Endodermal cell (in vitro differentiated cells): ENCODE measurements around the gene RP2. TPM values are rescaled to one million over a fixed set of nuclear protein-coding genes. Genes with fewer than 3 reads are reported as not detected.

Source experiments
- DNase-seq: peaks from one replicate; pipeline ENCODE4 v3.0.0-alpha.2; 2017
- H3K27ac ChIP-seq: 2 replicates; pipeline ENCODE4 v1.5.1; 2013; ENCODE audit warnings: mild to moderate bottlenecking, low read depth, low read length, moderate library complexity
- H3K27me3 ChIP-seq: 2 replicates; pipeline ENCODE4 v1.6.1; 2013; ENCODE audit warnings: mild to moderate bottlenecking, low read length, moderate library complexity; ENCODE audit not compliant: insufficient read depth, control insufficient read depth, poor library complexity, severe bottlenecking
- H3K36me3 ChIP-seq: 2 replicates; pipeline ENCODE4 v1.7.0; 2013; ENCODE audit warnings: mild to moderate bottlenecking, low read length, moderate library complexity; ENCODE audit not compliant: control insufficient read depth, insufficient read depth
- H3K4me1 ChIP-seq: one replicate; pipeline ENCODE4 v1.7.0; 2013; ENCODE audit warnings: low read length; ENCODE audit not compliant: control insufficient read depth, insufficient read depth
- H3K4me3 ChIP-seq: 2 replicates; pipeline ENCODE4 v1.5.1; 2013; ENCODE audit warnings: mild to moderate bottlenecking, low read length, moderate library complexity
- H3K9ac ChIP-seq: 2 replicates; pipeline ENCODE4 v1.6.1; 2013; ENCODE audit warnings: mild to moderate bottlenecking, low read length, moderate library complexity; ENCODE audit not compliant: poor library complexity, severe bottlenecking; ENCODE audit errors: extremely low read depth
- H3K9me3 ChIP-seq: 2 replicates; pipeline ENCODE4 v1.6.1; 2013; ENCODE audit warnings: mild to moderate bottlenecking, low read length, moderate library complexity; ENCODE audit not compliant: control insufficient read depth
- H3K27ac Mint-ChIP-seq: 2 replicates; pipeline ENCODE4 v1.8.0; 2020; ENCODE audit warnings: mixed read lengths
- H3K27me3 Mint-ChIP-seq: 2 replicates; pipeline ENCODE4 v1.8.0; 2021; ENCODE audit warnings: mild to moderate bottlenecking, mixed read lengths; ENCODE audit not compliant: insufficient read depth
- H3K36me3 Mint-ChIP-seq: 2 replicates; pipeline ENCODE4 v1.8.0; 2020; ENCODE audit warnings: low read depth, mixed read lengths
- H3K4me1 Mint-ChIP-seq: 2 replicates; pipeline ENCODE4 v1.8.0; 2020; ENCODE audit warnings: mixed read lengths
- H3K4me3 Mint-ChIP-seq: 2 replicates; pipeline ENCODE4 v1.8.0; 2020; ENCODE audit warnings: mild to moderate bottlenecking, moderate library complexity, mixed read lengths
- H3K9me3 Mint-ChIP-seq: 2 replicates; pipeline ENCODE4 v1.8.0; 2020; ENCODE audit warnings: mild to moderate bottlenecking, mixed read lengths
- CTCF ChIP-seq: fragments of 200-600 bp; sonication (generic); conservative IDR thresholded peaks from 2 replicates; pipeline ENCODE4 v1.5.0; 2021; ENCODE audit warnings: antibody characterized with exemption, mild to moderate bottlenecking
- WGBS, 2 experiments: methylation state at CpG; one replicate each; pipeline versions ENCODE4 v1.1.5 to v1.1.7; 2013; ENCODE audit warnings: missing lambda C conversion rate in 2 of 2, mixed read lengths in 1 of 2; ENCODE audit not compliant: insufficient coverage in 1 of 2, insufficient read length in 1 of 2; 5-methylcytosine and 5-hydroxymethylcytosine counted together
- total RNA-seq, 2 donors: library from RNA; stranded (reverse); fragmentation: NEBNext Ultra II Directional in 1 of 2; extraction: Animal tissue kit (Norgen Biotek cat#: 25700) in 1 of 2; gene quantifications; 2 replicates in 1 of 2; 3 replicates in 1 of 2; pipeline ENCODE4 v1.2.1, GENCODE V29; 2021

The RP2 gene
- total RNA-seq, 2 donors from 2014 or later: 11.8 to 12.1 TPM

- no peak for TF ChIP-seq CTCF
- no peak overlapping the region for H3K4me3 ChIP-seq
- H3K27me3 ChIP-seq: no peaks in the 10 kb centered on the region
- H3K4me1 ChIP-seq: no peaks in the 10 kb centered on the region
- peaks cover 29% of the 10 kb centered on the region for H3K9me3 Mint-ChIP-seq
- no peak overlapping the region for H3K4me3 Mint-ChIP-seq
- no peak for DNase-seq
- H3K27me3 Mint-ChIP-seq: no peaks in the 10 kb centered on the region
- no peak overlapping the region for H3K27ac Mint-ChIP-seq
- no peaks in the 10 kb centered on the region for H3K4me1 Mint-ChIP-seq
- peaks cover 11% of the 10 kb centered on the region for H3K36me3 ChIP-seq
- H3K9me3 ChIP-seq: no peaks in the 10 kb centered on the region
- H3K27ac ChIP-seq: no peak overlapping the region
- peaks cover 7% of the 10 kb centered on the region for H3K36me3 Mint-ChIP-seq
- H3K9ac ChIP-seq: no peak overlapping the region
Observed at GRCh38 chrX:46849933-46850332, 13.1 kb downstream of the RP2 start.

GRCh38 chrX:46850771-46851170 lies 13.9 kb downstream of the RP2 start:
- Mint-ChIP-seq H3K27ac (no peak overlapping the region), H3K4me1 (no peaks in the 10 kb centered on the region), H3K36me3 (peaks cover 10% of the 10 kb centered on the region), H3K27me3 (no peaks in the 10 kb centered on the region), H3K4me3 (no peak overlapping the region), H3K9me3 (peaks cover 27% of the 10 kb centered on the region)
- TF ChIP-seq CTCF: no peak
- no peaks in the 10 kb centered on the region for H3K4me1 ChIP-seq
- no peak overlapping the region for H3K4me3 ChIP-seq
- no peak overlapping the region for H3K9ac ChIP-seq
- no peaks in the 10 kb centered on the region for H3K27me3 ChIP-seq
- H3K27ac ChIP-seq: no peak overlapping the region
- no peaks in the 10 kb centered on the region for H3K9me3 ChIP-seq
- H3K36me3 ChIP-seq: peaks cover 11% of the 10 kb centered on the region
- no peak for DNase-seq
- WGBS, 2 experiments: 100% methylated on average over 1 of the region's 1 CpG; no CpG with 5 or more reads in 1 of the 2 experiments

GRCh38 chrX:46856483-46856882 lies 19.6 kb downstream of the RP2 start:
- H3K4me3 Mint-ChIP-seq: no peak overlapping the region
- H3K4me1 ChIP-seq: no peaks in the 10 kb centered on the region
- peaks cover 14% of the 10 kb centered on the region for H3K9me3 Mint-ChIP-seq
- H3K4me1 Mint-ChIP-seq: no peaks in the 10 kb centered on the region
- H3K27ac Mint-ChIP-seq: no peak overlapping the region
- DNase-seq: no peak
- TF ChIP-seq CTCF: no peak
- no peak overlapping the region for H3K27ac ChIP-seq
- no peaks in the 10 kb centered on the region for H3K9me3 ChIP-seq
- no peaks in the 10 kb centered on the region for H3K27me3 ChIP-seq
- no peak overlapping the region for H3K4me3 ChIP-seq
- H3K27me3 Mint-ChIP-seq: no peaks in the 10 kb centered on the region
- H3K9ac ChIP-seq: no peak overlapping the region
- peaks cover 19% of the 10 kb centered on the region for H3K36me3 ChIP-seq
- H3K36me3 Mint-ChIP-seq: peaks cover 12% of the 10 kb centered on the region
